Stimulated activated CD8-positive, alpha-beta memory T cell treated with anti-CD3 and anti-CD28 coated beads, Interleukin-12 subunit alpha, Interleukin-12 subunit beta, amount 100 ng/mL, for 1 hour (primary cell): ENCODE results near the gene FDXACB1.

Source experiments
- DNase-seq: peaks from one replicate; pipeline ENCODE4 v3.0.0-alpha.2; 2020; ENCODE audit warnings: low read depth

Gene FDXACB1

GRCh38 chr11:111845276-111846028, 33.5 kb downstream of the FDXACB1 start:
- DNase-seq, result no peak

GRCh38 chr11:111843661-111844060, 35.3 kb downstream of the FDXACB1 start:
- no peak for DNase-seq

GRCh38 chr11:111841370-111842053, 37.5 kb downstream of the FDXACB1 start:
- DNase-seq, result peak; percentile 84

DNA sequence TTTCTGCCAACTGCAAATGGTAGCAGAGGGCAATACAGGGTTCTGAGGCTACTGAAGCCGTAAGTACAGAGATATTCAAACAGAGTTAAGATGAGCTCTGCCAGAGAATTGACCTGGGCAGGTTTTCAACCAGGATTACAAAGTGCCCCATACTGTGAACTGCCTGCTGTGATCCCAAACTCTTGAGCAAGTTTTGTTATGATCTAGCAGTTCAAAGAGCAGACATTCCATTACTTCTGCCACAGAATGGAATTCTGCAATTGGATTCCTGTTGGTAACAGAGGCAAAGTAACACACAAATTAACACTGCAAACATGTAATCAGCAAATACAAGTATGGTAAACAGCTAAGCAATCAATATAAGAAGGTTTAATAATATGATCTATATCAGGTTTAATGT, 38.8 kb downstream of the FDXACB1 start:
- no peak for DNase-seq

GRCh38 chr11:111838054-111838453, 40.9 kb downstream of the FDXACB1 start:
- no peak for DNase-seq

GRCh38 chr11:111837366-111837891, 41.5 kb downstream of the FDXACB1 start:
- no peak for DNase-seq

DNA sequence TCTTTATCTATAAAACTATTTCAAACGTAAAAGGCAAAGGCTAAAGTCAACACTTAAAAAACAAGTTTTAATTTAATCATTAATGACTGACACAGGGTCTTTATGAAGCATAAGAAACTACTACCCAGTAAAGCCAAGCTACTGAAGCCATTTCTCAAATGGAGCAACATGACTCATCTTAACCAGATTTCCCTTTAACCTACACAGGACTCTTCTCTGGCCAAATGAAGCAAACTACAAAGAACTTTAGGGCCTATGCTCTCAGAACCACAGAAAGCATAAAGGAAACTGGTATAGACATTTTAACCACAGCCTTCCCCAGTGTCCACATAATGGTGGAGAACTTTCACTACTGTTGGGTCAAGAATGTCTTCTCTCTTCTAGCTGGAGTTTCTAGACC, 42.2 kb downstream of the FDXACB1 start:
- no peak for DNase-seq

DNA sequence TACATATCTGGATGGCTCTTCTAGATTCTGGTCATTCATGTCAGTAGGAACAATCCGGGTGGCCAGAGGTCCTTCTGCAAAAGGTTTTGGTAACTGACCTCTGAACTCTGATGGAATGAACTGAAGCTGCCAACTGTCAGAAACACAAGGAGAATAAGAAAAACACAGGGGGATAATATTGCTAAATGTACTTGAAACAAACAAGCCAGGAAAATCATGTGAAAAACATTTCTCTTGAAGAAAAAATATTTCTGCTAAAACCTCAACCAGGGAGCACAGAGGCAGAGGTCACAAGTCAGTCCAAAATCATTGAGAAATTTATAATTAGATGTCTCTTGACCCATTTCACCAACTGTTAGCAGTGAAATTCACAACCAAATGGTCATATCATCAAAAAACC, 42.8 kb downstream of the FDXACB1 start:
- no peak for DNase-seq

DNA sequence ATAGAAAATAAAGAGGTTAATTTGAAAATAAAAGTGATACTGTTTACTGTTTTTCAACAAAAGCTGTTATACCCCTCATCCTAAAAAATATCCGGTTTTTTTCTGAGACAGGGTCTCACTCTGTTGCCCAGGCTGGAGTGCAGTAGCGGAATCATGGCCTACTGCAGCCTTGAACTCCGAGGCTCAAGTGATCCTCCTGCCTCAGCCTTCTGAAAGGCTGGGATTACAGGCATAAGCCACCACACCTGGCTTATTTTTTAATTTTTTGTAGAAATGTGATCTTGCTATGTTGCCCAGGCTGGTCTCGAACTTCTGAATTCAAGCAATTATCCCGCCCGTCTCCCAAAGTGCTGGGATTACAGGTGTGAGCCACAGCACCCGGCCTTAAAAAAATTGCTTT, 43.3 kb downstream of the FDXACB1 start:
- DNase-seq, result no peak

DNA sequence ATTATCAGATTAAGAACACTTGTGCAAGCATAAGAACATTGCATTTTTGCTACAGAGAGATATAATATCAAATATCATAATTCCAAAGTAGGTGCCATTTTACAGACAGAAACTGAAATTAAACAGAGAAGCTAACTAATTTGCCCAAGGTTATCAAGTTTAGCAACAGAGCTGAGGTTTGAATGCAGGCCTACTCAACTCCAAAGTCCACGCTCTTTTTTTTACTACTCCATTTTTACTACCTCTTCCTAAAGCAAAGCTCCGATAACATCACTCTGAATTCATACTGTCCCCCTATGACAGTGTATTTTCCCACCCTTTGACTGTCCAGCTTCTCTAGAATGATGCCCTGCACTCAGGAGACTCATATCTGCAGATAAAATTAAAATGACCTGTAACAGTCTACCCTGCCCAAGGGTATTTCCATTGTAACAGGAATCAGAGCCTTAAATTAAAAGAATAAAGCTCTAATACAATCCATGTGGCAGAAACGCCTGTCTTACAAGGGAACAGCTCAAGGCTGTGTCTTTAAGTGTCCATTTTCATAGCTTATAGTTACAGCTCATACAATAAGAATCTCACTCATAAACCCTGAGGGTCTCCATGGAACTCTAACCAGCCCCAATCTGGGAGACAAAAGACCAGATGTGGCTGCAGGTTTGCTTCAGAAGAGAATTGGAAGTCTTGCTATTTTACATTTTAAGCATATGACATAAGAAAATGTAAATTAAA, 44.4 kb downstream of the FDXACB1 start:
- no peak for DNase-seq

DNA sequence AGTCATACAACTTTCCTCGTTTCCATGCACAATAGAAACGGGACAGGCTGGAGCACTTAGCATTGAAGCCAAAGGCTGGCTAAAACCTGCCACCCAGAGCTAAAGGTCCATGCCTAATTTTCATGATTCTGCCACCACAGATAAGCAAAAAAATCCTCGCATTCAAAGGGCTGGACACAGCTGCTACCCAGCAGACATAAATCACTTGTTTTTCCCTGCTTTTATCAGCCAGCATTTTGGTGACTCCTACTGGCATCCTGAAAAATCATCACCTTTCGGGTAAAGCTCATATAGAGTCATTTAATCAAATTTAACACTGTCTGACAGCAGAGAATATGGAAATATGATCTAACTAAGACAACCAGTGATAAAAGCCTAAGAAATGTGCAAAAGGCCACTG, 45.4 kb downstream of the FDXACB1 start:
- DNase-seq, result no peak

DNA sequence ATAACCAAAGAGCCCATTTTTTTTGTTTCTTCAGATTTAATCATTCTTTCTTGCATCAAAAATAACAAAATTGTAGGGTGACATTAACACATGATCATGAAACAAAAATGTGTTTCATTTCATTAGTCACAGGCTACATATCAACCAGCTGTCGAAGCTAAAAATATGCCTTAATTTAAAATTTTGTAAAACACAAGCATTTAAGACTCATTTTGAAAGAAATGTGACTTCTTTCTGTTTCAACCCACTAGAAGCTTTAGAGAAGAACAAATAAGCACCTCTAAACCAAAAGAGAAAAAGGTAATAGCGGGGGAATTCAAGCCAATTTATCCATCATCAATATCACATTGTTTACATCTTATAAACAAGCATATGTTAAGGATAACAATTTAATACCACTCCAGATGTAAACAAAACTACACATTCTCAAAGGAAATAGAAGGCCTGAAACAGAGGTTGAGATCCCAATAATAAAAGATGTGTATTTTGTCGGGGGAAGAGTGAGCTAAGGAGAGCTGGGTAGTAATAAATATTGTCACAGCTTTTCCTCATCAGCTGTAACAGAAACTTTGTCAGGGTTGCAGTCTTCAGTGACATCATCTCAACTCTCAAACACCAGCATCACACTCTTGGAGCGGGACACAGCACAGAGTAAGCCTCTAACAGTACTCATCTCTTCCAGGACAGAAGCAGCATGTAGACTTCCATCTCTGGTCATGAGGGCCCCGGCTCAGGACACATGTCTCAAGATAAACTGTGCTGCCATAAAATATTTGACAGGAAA, 49.6 kb downstream of the FDXACB1 start:
- no peak for DNase-seq

GRCh38 chr11:111826322-111826950, 52.5 kb downstream of the FDXACB1 start:
- no peak for DNase-seq
